CD14-positive monocyte (primary cell): ENCODE results near the gene ZBTB49. TPM values are rescaled to one million over a fixed set of nuclear protein-coding genes. Genes with fewer than 3 reads are reported as not detected.

Experiments
- DNase-seq, 3 donors: peaks; one replicate each; pipeline ENCODE4 v3.0.0-alpha.2; 2011 to 2022
- H2AFZ ChIP-seq: 2 replicates; pipeline ENCODE4 v1.6.0; 2012; ENCODE audit warnings: mild to moderate bottlenecking, low read depth, low read length, inconsistent platforms; ENCODE audit not compliant: insufficient read depth, poor library complexity, severe bottlenecking
- H3K27ac ChIP-seq, 2 donors: 1 replicate in 1 of 2; 2 replicates in 1 of 2; pipeline ENCODE4 v1.5.1; 2012 to 2013; ENCODE audit warnings: low read length in 2 of 2, control low read depth in 1 of 2, inconsistent platforms in 1 of 2, low read depth in 1 of 2, mild to moderate bottlenecking in 1 of 2
- H3K27me3 ChIP-seq, 2 donors: one replicate each; pipeline versions ENCODE4 v1.6.0 to v1.6.1; 2011 to 2013; ENCODE audit warnings: low read length in 2 of 2; ENCODE audit not compliant: control insufficient read depth in 2 of 2, insufficient read depth in 2 of 2
- H3K36me3 ChIP-seq, 2 donors: replicated peaks in 1 of 2; 1 replicate in 1 of 2; 2 replicates in 1 of 2; pipeline versions ENCODE4 v1.5.1 to v1.6.1; 2012 to 2013; ENCODE audit warnings: low read length in 2 of 2, control low read depth in 1 of 2, inconsistent platforms in 1 of 2, mild to moderate bottlenecking in 1 of 2; ENCODE audit not compliant: insufficient read depth in 2 of 2, control insufficient read depth in 1 of 2
- H3K4me1 ChIP-seq, 2 donors: 1 replicate in 1 of 2; 2 replicates in 1 of 2; pipeline versions ENCODE4 v1.5.1 to v1.6.1; 2012 to 2013; ENCODE audit warnings: low read length in 2 of 2, control low read depth in 1 of 2, inconsistent platforms in 1 of 2, mild to moderate bottlenecking in 1 of 2, moderate library complexity in 1 of 2; ENCODE audit not compliant: insufficient read depth in 2 of 2, control insufficient read depth in 1 of 2
- H3K4me2 ChIP-seq: replicated peaks from 2 replicates; pipeline ENCODE3; 2012; ENCODE audit warnings: low read length, moderate library complexity, mild to moderate bottlenecking; ENCODE audit not compliant: poor library complexity, severe bottlenecking; ENCODE audit errors: extremely low read depth
- H3K4me3 ChIP-seq, 3 experiments: fragments of 200-600 bp in 1 of 3; sonication (generic) in 1 of 3; replicated peaks in 1 of 3; 1 replicate in 2 of 3; 2 replicates in 1 of 3; pipeline ENCODE4 v1.5.1; 2011 to 2013; ENCODE audit warnings: low read length in 3 of 3, mild to moderate bottlenecking in 3 of 3, control low read depth in 2 of 3, low read depth in 2 of 3, inconsistent platforms in 1 of 3, moderate library complexity in 1 of 3
- H3K79me2 ChIP-seq: 2 replicates; pipeline ENCODE4 v1.6.0; 2012; ENCODE audit warnings: mild to moderate bottlenecking, control low read depth, inconsistent platforms, low read length, moderate library complexity; ENCODE audit not compliant: insufficient read depth
- H3K9ac ChIP-seq: 2 replicates; pipeline ENCODE4 v1.6.0; 2017; ENCODE audit warnings: low read length, mild to moderate bottlenecking; ENCODE audit not compliant: insufficient read depth, poor library complexity, severe bottlenecking
- H3K9me3 ChIP-seq, 2 donors: replicated peaks in 1 of 2; 1 replicate in 1 of 2; 2 replicates in 1 of 2; pipeline versions ENCODE4 v1.5.1 to v1.6.1; 2012 to 2013; ENCODE audit warnings: low read length in 2 of 2, control low read depth in 1 of 2; ENCODE audit not compliant: control insufficient read depth in 1 of 2, insufficient read depth in 1 of 2
- H4K20me1 ChIP-seq: 2 replicates; pipeline ENCODE4 v1.6.0; 2012; ENCODE audit warnings: mild to moderate bottlenecking, low read length, control low read depth, moderate library complexity; ENCODE audit not compliant: insufficient read depth
- H3K27ac Mint-ChIP-seq, 7 donors: one replicate each; pipeline ENCODE4 v1.8.0; 2020; ENCODE audit warnings: mild to moderate bottlenecking in 7 of 7, mixed read lengths in 7 of 7, moderate library complexity in 6 of 7, inconsistent platforms in 2 of 7
- H3K27me3 Mint-ChIP-seq, 3 donors: one replicate each; pipeline ENCODE4 v1.8.0; 2021 to 2022; ENCODE audit warnings: low read depth in 3 of 3, mild to moderate bottlenecking in 3 of 3, mixed read lengths in 3 of 3, moderate library complexity in 3 of 3, inconsistent platforms in 1 of 3
- H3K36me3 Mint-ChIP-seq, 2 donors: one replicate each; pipeline ENCODE4 v1.8.0; 2020; ENCODE audit warnings: mixed read lengths in 2 of 2, inconsistent platforms in 1 of 2, mild to moderate bottlenecking in 1 of 2
- H3K4me1 Mint-ChIP-seq: one replicate; pipeline ENCODE4 v1.8.0; 2020; ENCODE audit warnings: mild to moderate bottlenecking, mixed read lengths
- H3K4me3 Mint-ChIP-seq, 2 donors: one replicate each; pipeline ENCODE4 v1.8.0; 2020; ENCODE audit warnings: mild to moderate bottlenecking in 2 of 2, mixed read lengths in 2 of 2, moderate library complexity in 1 of 2
- H3K9me3 Mint-ChIP-seq, 7 donors: one replicate each; pipeline ENCODE4 v1.8.0; 2020 to 2022; ENCODE audit warnings: mixed read lengths in 7 of 7, mild to moderate bottlenecking in 6 of 7, moderate library complexity in 6 of 7, inconsistent platforms in 2 of 7
- CTCF ChIP-seq: fragments of 200-600 bp; IDR thresholded peaks from one replicate; pipeline ENCODE4 v1.8.0; 2022; ENCODE audit warnings: antibody characterized with exemption, mild to moderate bottlenecking
- WGBS: methylation state at CpG from one replicate; pipeline ENCODE4 v1.1.5; 2013; ENCODE audit warnings: missing lambda C conversion rate; ENCODE audit not compliant: insufficient coverage; 5-methylcytosine and 5-hydroxymethylcytosine counted together
- intact Hi-C, 2 donors: fragments of 100-400 bp; cut with micrococcal nuclease; formaldehyde crosslinking; loops; one replicate each; pipeline versions ENCODE4 v1.15.0 to v1.15.1; 2023
- polyA plus RNA-seq, 3 donors: library from polyadenylated mRNA; depleted of rRNA in 1 of 3; unstranded in 2 of 3; stranded (reverse) in 1 of 3; fragments of 300-500 nt in 2 of 3; fragments of >200 nt in 1 of 3; fragmentation: Illumina TruSeq in 2 of 3; gene quantifications; 1 replicate in 2 of 3; 2 replicates in 1 of 3; pipeline ENCODE4 v1.2.3, GENCODE V29; 2012 to 2021

ZBTB49 gene
- polyA plus RNA-seq, 3 donors, result 1.4 to 3.8 (median 1.7) TPM

DNA sequence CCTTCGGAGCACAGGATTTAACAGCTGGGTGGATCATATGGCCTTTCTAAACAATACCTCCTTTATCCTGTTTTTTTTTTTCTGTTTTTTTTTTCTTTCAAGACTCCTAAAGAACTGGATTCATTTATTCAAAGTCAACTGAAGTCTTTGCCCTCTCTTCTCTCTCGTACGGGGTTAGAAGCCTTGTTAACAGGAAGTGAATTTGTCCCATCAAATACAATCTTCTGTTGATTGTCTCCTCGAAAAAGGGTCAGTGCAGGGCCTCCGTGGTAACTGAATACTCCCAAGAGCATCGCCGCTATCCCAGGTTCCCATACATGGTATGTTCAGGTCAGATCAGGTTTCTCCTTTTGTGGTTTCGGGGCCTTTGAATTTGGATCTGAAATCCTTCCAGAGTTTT, 40.2 kb upstream of the ZBTB49 start:
- Histone ChIP-seq H3K79me2 (peaks cover 9% of the 10 kb centered on the region), H3K9me3 (no peaks in the 10 kb centered on the region), H3K27ac (no peak overlapping the region), H3K27me3 (peaks cover 0 to 2% of the 10 kb centered on the region in 2 donors), H4K20me1 (no peaks in the 10 kb centered on the region), H2AFZ (no peak overlapping the region), H3K4me2 (no peak overlapping the region), H3K4me3 (no peak overlapping the region), H3K4me1 (peaks cover 16 to 18% of the 10 kb centered on the region in 2 donors), H3K9ac (no peak overlapping the region), H3K36me3 (peaks cover 7 to 14% of the 10 kb centered on the region in 2 donors)
- peaks cover 4 to 20% (median 13%) of the 10 kb centered on the region in 3 donors for H3K27me3 Mint-ChIP-seq
- 100% methylated on average over 3 of the region's 8 CpGs for WGBS
- no peak for DNase-seq
- H3K36me3 Mint-ChIP-seq, result peaks cover 11% of the 10 kb centered on the region in 2 donors
- intact Hi-C loops, result loop anchor here (2.0 to 5.0 kb wide), 3 partner anchors 41 to 87 kb away; partner anchors contain the start of genes LYAR (in 2 of the 2) and ZBTB49 (in 2 of the 2)
- no peak overlapping the region for H3K4me3 Mint-ChIP-seq
- H3K9me3 Mint-ChIP-seq, result peaks cover 0 to 2% (median 0%) of the 10 kb centered on the region in 7 donors
- peaks cover 20% of the 10 kb centered on the region for H3K4me1 Mint-ChIP-seq
- H3K27ac Mint-ChIP-seq, result peak overlapping the region in 1 of 7 donors; percentile 11
- TF ChIP-seq CTCF, result no peak

DNA sequence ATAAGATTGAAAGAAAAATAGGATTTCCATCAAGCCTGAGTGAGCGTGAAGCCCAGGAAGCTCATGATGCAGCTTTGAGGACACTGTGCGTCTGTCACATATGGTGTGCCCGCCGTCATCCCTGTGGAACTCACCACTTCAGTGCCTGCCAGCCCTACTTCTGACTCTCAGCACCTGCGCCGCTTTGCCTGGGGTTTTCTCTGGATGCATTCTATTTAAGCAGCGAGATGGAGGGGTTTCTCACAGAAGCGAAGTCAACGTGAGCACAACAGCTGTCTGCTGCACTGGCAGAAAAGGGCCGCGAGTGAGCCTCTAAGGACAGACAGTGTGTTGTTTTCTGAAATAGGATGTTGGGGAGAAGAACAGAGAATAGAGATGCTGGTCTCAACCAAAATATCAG, 35.9 kb upstream of the ZBTB49 start:
- Histone ChIP-seq H3K27ac (no peak overlapping the region), H3K4me2 (no peak overlapping the region), H4K20me1 (no peaks in the 10 kb centered on the region), H3K79me2 (no peaks in the 10 kb centered on the region), H3K36me3 (no peaks in the 10 kb centered on the region), H3K4me1 (peaks cover 0 to under 1% of the 10 kb centered on the region in 2 donors), H3K27me3 (peaks cover 0 to 2% of the 10 kb centered on the region in 2 donors), H3K9me3 (no peaks in the 10 kb centered on the region), H2AFZ (no peak overlapping the region), H3K9ac (no peak overlapping the region), H3K4me3 (no peak overlapping the region)
- Mint-ChIP-seq H3K36me3 (no peaks in the 10 kb centered on the region), H3K4me3 (peak overlapping the region in 1 of 2 donors; percentile 11), H3K9me3 (no peaks in the 10 kb centered on the region), H3K27me3 (peaks cover 5 to 26% (median 23%) of the 10 kb centered on the region in 3 donors), H3K27ac (no peak overlapping the region), H3K4me1 (peaks cover under 1% of the 10 kb centered on the region)
- DNase-seq, result no peak
- 92% methylated on average over 6 of the region's 11 CpGs for WGBS
- TF ChIP-seq CTCF, result no peak
- intact Hi-C loops, result loop anchor here (2.0 to 5.0 kb wide), 2 partner anchors 81 to 83 kb away; no protein-coding TSS in a partner anchor
